Upper lobe of right lung (tissue), 1 donor: Measurements from ENCODE around the gene IFNL4. TPM values are rescaled to one million over a fixed set of nuclear protein-coding genes. Genes with fewer than 3 reads are reported as not detected.

Source experiments
- ATAC-seq: fragments of 200-7000 bp; cut with Tn5 transposase; one replicate; pipeline ENCODE4 v1.9.1; 2020; ENCODE audit warnings: mild to moderate bottlenecking, moderate library complexity
- DNase-seq: peaks from one replicate; pipeline ENCODE4 v3.0.0-alpha.2; 2020
- H3K27ac ChIP-seq: fragments of 200-600 bp; one replicate; pipeline ENCODE4 v1.8.0; 2022
- H3K27me3 ChIP-seq: fragments of 200-600 bp; one replicate; pipeline ENCODE4 v1.8.0; 2022; ENCODE audit warnings: mild to moderate bottlenecking
- H3K36me3 ChIP-seq: fragments of 200-600 bp; one replicate; pipeline ENCODE4 v1.8.0; 2022
- H3K4me1 ChIP-seq: fragments of 200-600 bp; one replicate; pipeline ENCODE4 v1.8.0; 2022
- H3K4me3 ChIP-seq: fragments of 200-600 bp; one replicate; pipeline ENCODE4 v1.8.0; 2022; ENCODE audit warnings: mild to moderate bottlenecking
- H3K9me3 ChIP-seq: fragments of 200-600 bp; one replicate; pipeline ENCODE4 v1.8.0; 2022
- intact Hi-C: fragments of 100-400 bp; cut with DNase I; formaldehyde crosslinking; loops from one replicate; pipeline ENCODE4 v1.11.0; 2022
- total RNA-seq: library from RNA; stranded (reverse); fragmentation: NEBNext Ultra II Directional; extraction: Animal tissue kit (Norgen Biotek cat#: 25700); gene quantifications from one replicate; pipeline ENCODE4 v1.2.1, GENCODE V29; 2021
- TF ChIP-seq, protein P1 (sequence below): fragments of 200-600 bp; IDR thresholded peaks from one replicate; pipeline ENCODE4 v1.8.0; 2022; ENCODE audit warnings: antibody characterized with exemption
- donor health status: DM: no; HTN: yes; CAD: no; lungs with severe emphysema.

Gene IFNL4
- total RNA-seq, 1 donor from 2014 or later = not detected

DNA sequence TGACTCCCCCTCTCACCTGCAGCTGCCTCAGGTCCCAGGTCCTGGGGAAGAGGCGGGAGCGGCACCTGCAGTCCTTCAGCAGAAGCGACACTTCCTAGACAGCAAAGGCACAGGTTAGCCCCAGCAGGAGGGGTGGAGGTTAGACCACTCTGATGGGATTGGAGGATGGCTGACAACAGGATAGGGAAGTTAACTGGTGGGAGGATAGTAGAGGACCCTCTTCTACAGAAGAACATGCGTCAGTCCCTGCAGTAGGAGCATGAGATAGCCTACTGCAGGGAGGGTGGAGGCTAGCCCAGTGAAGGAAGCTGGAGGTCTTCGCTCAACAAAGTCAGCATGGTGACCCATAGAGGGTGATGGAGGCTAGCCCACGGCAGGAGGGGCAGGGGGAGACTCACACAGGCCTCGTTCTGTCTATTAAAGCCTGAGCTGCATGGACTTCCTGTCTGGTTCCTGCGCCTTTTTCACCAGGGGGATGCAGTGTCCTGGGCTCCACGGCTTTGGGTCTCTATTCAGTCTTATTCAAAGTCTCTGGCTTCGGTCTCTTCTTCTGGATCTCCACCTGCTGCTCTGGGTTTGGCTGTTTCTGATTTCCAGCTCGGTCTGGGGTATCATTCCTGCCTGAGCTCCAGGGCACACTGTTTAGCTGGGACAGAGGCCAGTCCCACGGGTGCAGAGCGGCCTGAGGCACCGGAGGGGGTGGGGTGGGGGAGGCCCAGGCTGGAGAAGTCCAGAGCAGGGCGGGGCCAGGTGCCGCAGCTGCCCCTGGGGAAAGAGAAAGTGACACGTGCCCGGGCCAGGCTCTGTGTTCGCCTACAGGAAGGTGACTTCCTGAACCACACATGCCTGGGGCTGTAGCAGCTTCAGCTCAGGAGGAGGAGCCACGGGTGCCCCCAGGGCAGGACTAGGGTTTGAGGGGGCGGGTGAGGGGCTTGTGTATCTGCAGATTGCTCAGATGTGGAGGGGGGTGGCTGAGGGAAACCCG lies 11.2 kb downstream of the IFNL4 start:
- Histone ChIP-seq H3K27me3 (no peaks in the 10 kb centered on the region), H3K36me3 (no peaks in the 10 kb centered on the region), H3K9me3 (no peaks in the 10 kb centered on the region), H3K4me3 (no peak overlapping the region), H3K4me1 (peaks cover 3% of the 10 kb centered on the region), H3K27ac (no peak overlapping the region)
- DNase-seq (peak; percentile 93), ATAC-seq (peak; percentile 97)
- TF ChIP-seq, protein P1, sequence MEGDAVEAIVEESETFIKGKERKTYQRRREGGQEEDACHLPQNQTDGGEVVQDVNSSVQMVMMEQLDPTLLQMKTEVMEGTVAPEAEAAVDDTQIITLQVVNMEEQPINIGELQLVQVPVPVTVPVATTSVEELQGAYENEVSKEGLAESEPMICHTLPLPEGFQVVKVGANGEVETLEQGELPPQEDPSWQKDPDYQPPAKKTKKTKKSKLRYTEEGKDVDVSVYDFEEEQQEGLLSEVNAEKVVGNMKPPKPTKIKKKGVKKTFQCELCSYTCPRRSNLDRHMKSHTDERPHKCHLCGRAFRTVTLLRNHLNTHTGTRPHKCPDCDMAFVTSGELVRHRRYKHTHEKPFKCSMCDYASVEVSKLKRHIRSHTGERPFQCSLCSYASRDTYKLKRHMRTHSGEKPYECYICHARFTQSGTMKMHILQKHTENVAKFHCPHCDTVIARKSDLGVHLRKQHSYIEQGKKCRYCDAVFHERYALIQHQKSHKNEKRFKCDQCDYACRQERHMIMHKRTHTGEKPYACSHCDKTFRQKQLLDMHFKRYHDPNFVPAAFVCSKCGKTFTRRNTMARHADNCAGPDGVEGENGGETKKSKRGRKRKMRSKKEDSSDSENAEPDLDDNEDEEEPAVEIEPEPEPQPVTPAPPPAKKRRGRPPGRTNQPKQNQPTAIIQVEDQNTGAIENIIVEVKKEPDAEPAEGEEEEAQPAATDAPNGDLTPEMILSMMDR = no peak
- intact Hi-C loops = no loop called here

DNA sequence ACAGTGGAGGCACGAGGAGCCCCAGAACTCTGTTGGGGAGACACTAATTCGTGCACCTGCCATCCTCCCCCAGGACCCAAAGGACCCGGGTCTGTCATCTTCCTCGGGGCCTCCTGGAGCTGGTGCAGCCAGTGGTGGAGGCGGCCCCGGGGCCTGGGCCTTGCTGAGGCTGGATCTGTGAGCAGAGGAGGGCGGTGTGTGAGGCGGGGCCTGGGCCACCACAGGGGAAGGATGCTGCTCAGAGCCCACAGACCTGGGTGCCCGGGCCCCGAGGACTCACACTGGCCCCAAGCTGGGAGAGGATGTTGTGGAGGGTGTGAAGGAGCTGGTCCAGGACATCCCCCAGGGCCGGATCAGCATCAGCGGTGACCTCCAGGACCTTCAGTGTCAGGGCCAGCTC lies 12.1 kb downstream of the IFNL4 start:
- ATAC-seq (no peak), DNase-seq (no peak)
- Histone ChIP-seq H3K4me3 (no peak overlapping the region), H3K27ac (no peak overlapping the region), H3K9me3 (no peaks in the 10 kb centered on the region), H3K4me1 (peaks cover 3% of the 10 kb centered on the region), H3K36me3 (no peaks in the 10 kb centered on the region), H3K27me3 (no peaks in the 10 kb centered on the region)
- intact Hi-C loops = no loop called here
- TF ChIP-seq, protein P1 = no peak

DNA sequence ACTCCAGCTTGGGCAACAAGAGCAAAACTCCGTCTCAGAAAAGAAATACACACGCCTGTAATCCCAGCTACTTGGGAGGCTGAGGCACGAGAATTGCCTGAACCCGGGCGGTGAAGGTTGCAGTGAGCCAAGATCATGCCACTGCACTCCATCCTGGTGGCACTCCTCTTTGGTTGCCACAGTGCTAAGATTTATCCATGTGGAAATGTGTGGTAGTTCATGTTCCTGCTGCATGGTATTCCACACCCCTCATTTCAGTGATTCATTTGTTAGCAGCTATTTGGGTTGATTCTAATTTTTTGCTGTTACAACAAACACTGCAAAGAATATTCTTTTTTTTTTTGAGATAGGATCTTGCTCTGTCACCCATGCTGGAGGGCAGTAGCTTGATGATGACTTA lies 15.9 kb downstream of the IFNL4 start:
- peaks cover 3% of the 10 kb centered on the region for H3K4me1 ChIP-seq
- DNase-seq = no peak
- no peak for ATAC-seq
- no peaks in the 10 kb centered on the region for H3K9me3 ChIP-seq
- intact Hi-C loops = no loop called here
- no peaks in the 10 kb centered on the region for H3K36me3 ChIP-seq
- TF ChIP-seq, protein P1 = no peak
- H3K27ac ChIP-seq = no peak overlapping the region
- no peak overlapping the region for H3K4me3 ChIP-seq
- H3K27me3 ChIP-seq = no peaks in the 10 kb centered on the region

DNA sequence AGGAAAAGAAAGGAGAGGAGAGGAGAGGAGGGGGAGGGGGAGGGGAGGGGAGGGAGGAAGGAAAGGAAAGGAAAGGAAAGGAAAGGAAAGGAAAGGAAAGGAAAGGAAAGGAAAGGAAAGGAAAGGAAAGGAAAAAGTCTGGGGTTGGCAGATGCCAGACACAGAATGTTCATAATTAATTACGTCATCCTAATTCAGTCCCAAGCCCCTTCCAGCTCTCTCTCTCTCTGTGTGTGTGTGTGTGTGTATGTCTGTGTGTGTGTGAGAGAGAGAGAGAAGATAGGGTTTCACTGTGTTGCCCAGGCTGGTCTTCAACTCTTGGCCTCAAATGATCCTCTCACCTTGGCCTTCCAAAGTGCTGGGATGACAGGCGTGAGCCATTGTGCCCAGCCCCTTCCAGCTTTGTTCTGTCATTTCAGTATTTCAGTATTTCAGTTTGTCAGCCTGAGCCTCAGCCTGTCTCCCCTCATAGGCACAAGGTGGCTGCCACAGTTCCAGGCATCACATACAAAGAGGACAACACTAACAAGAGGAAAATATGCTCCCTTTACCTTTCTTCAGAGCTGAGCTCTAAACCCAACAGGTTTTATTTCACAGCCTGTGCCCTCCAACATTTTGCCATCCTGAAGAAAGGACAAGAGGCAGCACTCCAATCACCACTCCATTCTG lies 18.4 kb downstream of the IFNL4 start:
- Histone ChIP-seq H3K4me3 (no peak overlapping the region), H3K4me1 (no peaks in the 10 kb centered on the region), H3K9me3 (no peaks in the 10 kb centered on the region), H3K36me3 (no peaks in the 10 kb centered on the region), H3K27ac (no peak overlapping the region), H3K27me3 (peaks cover 1% of the 10 kb centered on the region)
- DNase-seq (no peak), ATAC-seq (no peak)
- intact Hi-C loops = no loop called here
- TF ChIP-seq, protein P1 = no peak

DNA sequence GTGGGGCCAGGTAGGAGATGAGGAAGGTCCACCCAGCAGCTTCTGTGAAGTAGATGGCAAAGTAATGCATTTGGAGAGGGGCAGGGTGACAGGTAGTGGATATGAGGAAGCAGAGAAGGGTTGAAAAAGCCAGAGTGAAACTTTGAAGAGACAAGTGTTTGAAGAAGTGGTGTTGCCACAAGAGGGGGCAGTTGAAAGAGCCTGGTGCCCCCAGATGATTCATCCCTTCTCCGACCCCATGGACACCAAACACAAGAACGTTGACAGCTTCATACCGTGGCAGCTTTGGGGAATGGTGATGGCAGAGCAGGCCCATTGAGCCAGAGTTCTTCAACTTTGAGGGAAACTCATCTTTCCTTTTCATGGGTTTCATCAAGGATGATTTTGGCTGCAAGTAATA lies 23.7 kb downstream of the IFNL4 start:
- intact Hi-C loops = no loop called here
- H3K27ac ChIP-seq = no peak overlapping the region
- no peak for ATAC-seq
- no peak for DNase-seq
- no peaks in the 10 kb centered on the region for H3K4me1 ChIP-seq
- H3K27me3 ChIP-seq = peaks cover 21% of the 10 kb centered on the region
- no peaks in the 10 kb centered on the region for H3K36me3 ChIP-seq
- H3K4me3 ChIP-seq = no peak overlapping the region
- no peaks in the 10 kb centered on the region for H3K9me3 ChIP-seq
- TF ChIP-seq, protein P1 = no peak
